OCI-LY7 (cell line): ENCODE data around the gene KCNG1. TPM values are rescaled to one million over a fixed set of nuclear protein-coding genes. Genes with fewer than 3 reads are reported as not detected.

Experiments
- BruUV-seq: library from RNA; stranded (reverse); fragments of 400-500 nt; replicated peaks from 2 replicates; lab custom pipeline; 2021; lab: Mats Ljungman, UMichigan
- CTCF ChIA-PET: fragments of 300-600 bp; sonication (Branson Sonifier 250); formaldehyde crosslinking; loops from one replicate; lab custom pipeline; 2022; ENCODE audit warnings: antibody characterized with exemption; ENCODE audit not compliant: unreplicated experiment; lab: Charles Lee
- POLR2A ChIA-PET: fragments of 300-600 bp; sonication (Branson Sonifier 250); formaldehyde crosslinking; loops from one replicate; lab custom pipeline; 2022; ENCODE audit warnings: antibody characterized with exemption; lab: Charles Lee
- DNase-seq: peaks from one replicate; pipeline ENCODE4 v3.0.0-alpha.2; 2015; ENCODE audit warnings: low spot score
- H2AFZ ChIP-seq: fragments of 200-600 bp; sonication (generic), shearing (Covaris generic); 2 replicates; pipeline ENCODE4 v1.6.1; 2014; ENCODE audit warnings: mild to moderate bottlenecking, antibody characterized with exemption, low read length, moderate library complexity
- H3K27ac ChIP-seq: fragments of 200-600 bp; sonication (generic); 2 replicates; pipeline ENCODE4 v1.5.1; 2014; ENCODE audit warnings: mixed run types, low read depth, mild to moderate bottlenecking, moderate library complexity, low read length, inconsistent platforms; ENCODE audit not compliant: poor library complexity, severe bottlenecking
- H3K36me3 ChIP-seq: fragments of 200-600 bp; sonication (generic); 2 replicates; pipeline ENCODE4 v1.6.1; 2014; ENCODE audit warnings: mild to moderate bottlenecking, antibody characterized with exemption, low read length, moderate library complexity, mixed read lengths; ENCODE audit not compliant: insufficient read depth
- H3K4me1 ChIP-seq: fragments of 200-600 bp; sonication (generic); 2 replicates; pipeline ENCODE4 v1.5.1; 2014; ENCODE audit warnings: mild to moderate bottlenecking, low read length; ENCODE audit not compliant: insufficient read depth, poor library complexity, severe bottlenecking
- H3K4me2 ChIP-seq: fragments of 200-600 bp; sonication (generic); 2 replicates; pipeline ENCODE4 v1.6.1; 2014; ENCODE audit warnings: mild to moderate bottlenecking, low read length
- H3K4me3 ChIP-seq: fragments of 200-600 bp; sonication (generic); 2 replicates; pipeline ENCODE4 v1.5.1; 2014; ENCODE audit warnings: mild to moderate bottlenecking, low read depth, low read length; ENCODE audit not compliant: poor library complexity, severe bottlenecking
- H3K79me2 ChIP-seq: fragments of 200-600 bp; sonication (generic); 2 replicates; pipeline ENCODE4 v1.6.1; 2016; ENCODE audit warnings: low read depth, mild to moderate bottlenecking, low read length, moderate library complexity, mixed read lengths; ENCODE audit not compliant: insufficient read depth
- H3K9me2 ChIP-seq: fragments of 200-600 bp; sonication (generic); 2 replicates; pipeline ENCODE4 v1.6.1; 2016; ENCODE audit warnings: mild to moderate bottlenecking, low read length, mixed read lengths; ENCODE audit not compliant: insufficient read depth
- H3K9me3 ChIP-seq: fragments of 200-600 bp; sonication (generic); 2 replicates; pipeline ENCODE4 v1.6.1; 2014; ENCODE audit warnings: mild to moderate bottlenecking, mixed run types, low read length, mixed read lengths
- H4K20me1 ChIP-seq: fragments of 200-600 bp; sonication (generic); 2 replicates; pipeline ENCODE4 v1.6.1; 2014; ENCODE audit warnings: mild to moderate bottlenecking, antibody characterized with exemption, low read length, moderate library complexity, mixed read lengths; ENCODE audit not compliant: insufficient read depth
- EZH2phosphoT487 ChIP-seq: fragments of 200-600 bp; sonication (generic); IDR thresholded peaks from 2 replicates; pipeline ENCODE4 v1.6.1; 2018; ENCODE audit warnings: low read depth, borderline replicate concordance, mild to moderate bottlenecking, mixed run types, antibody characterized with exemption, low read length, moderate library complexity, mixed read lengths
- intact Hi-C: fragments of 100-400 bp; cut with micrococcal nuclease; formaldehyde crosslinking; loops from one replicate; pipeline ENCODE4 v1.10.0; 2022; ENCODE audit not compliant: unreplicated experiment
- total RNA-seq, 2 experiments: library from RNA; depleted of rRNA in 1 of 2; stranded (reverse); fragments of >200 nt in 1 of 2; shearing (Covaris generic) in 1 of 2; gene quantifications; 2 replicates each; pipeline ENCODE4 v1.2.3, GENCODE V29; 2014 to 2022
- TF ChIP-seq, protein P1 (sequence below): fragments of 200-600 bp; sonication (generic); conservative IDR thresholded peaks from 2 replicates; pipeline ENCODE4 v1.5.1; 2014; ENCODE audit warnings: mild to moderate bottlenecking, antibody characterized with exemption, low read length, moderate library complexity, mixed read lengths

KCNG1 gene
- total RNA-seq, 2 experiments from 2014 or later = not detected

DNA sequence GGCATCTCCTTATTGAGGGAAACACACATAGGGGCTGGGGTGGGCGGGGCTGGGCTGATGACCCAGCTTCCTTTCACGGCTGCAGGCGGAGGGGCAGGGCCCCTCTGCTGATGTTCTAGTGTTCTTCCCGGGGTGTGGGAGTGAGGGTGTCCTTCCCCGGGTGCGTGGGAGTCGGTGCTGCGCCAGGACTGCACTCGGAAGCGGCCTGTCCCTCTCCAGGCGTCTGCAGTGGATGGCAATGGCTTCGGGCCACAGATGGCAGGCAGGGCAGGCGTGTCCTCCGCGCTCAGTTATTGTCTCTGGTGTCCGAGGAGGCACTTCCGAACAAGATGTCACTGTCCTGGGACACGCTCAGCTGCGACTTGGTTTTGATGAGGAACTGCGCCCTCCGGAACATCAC is 19.2 kb downstream of the KCNG1 start:
- Histone ChIP-seq H3K4me3 (no peak overlapping the region), H3K79me2 (no peaks in the 10 kb centered on the region), H3K36me3 (no peaks in the 10 kb centered on the region), H3K4me2 (no peak overlapping the region), H3K9me2 (no peaks in the 10 kb centered on the region), H4K20me1 (no peaks in the 10 kb centered on the region), H3K4me1 (no peaks in the 10 kb centered on the region), H3K27ac (no peak overlapping the region), H3K9me3 (no peaks in the 10 kb centered on the region), H2AFZ (no peak overlapping the region)
- CTCF ChIA-PET = no interaction called here
- intact Hi-C loops = no loop called here
- POLR2A ChIA-PET = no interaction called here
- TF ChIP-seq, protein P1, sequence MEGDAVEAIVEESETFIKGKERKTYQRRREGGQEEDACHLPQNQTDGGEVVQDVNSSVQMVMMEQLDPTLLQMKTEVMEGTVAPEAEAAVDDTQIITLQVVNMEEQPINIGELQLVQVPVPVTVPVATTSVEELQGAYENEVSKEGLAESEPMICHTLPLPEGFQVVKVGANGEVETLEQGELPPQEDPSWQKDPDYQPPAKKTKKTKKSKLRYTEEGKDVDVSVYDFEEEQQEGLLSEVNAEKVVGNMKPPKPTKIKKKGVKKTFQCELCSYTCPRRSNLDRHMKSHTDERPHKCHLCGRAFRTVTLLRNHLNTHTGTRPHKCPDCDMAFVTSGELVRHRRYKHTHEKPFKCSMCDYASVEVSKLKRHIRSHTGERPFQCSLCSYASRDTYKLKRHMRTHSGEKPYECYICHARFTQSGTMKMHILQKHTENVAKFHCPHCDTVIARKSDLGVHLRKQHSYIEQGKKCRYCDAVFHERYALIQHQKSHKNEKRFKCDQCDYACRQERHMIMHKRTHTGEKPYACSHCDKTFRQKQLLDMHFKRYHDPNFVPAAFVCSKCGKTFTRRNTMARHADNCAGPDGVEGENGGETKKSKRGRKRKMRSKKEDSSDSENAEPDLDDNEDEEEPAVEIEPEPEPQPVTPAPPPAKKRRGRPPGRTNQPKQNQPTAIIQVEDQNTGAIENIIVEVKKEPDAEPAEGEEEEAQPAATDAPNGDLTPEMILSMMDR = no peak
- no peak for TF ChIP-seq EZH2phosphoT487
- BruUV-seq = no TSS peak
- no peak for DNase-seq

DNA sequence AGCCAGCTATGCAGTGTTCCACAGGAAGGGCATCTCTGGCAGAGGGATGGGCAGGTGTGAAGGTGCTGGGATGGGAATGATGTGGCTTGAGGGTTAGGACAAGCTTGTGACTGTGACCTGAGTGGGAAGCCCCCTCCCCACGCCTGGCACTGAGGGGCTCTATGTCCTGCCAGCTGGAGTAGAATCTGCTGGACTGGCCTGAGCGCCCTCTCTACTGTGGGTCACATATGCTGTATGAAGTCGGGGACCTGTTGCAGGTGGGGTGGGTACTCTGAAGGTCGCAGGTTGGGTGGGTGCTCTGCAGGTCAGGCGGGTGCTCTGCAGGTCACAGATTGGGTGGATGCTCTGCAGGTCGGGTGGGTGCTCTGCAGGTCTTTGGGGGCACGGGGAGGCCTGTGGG is 20.3 kb downstream of the KCNG1 start:
- H3K9me2 ChIP-seq = no peaks in the 10 kb centered on the region
- no peaks in the 10 kb centered on the region for H3K79me2 ChIP-seq
- H3K4me1 ChIP-seq = no peaks in the 10 kb centered on the region
- intact Hi-C loops = no loop called here
- no peak overlapping the region for H3K4me3 ChIP-seq
- no peak overlapping the region for H3K27ac ChIP-seq
- ChIA-PET POLR2A (no interaction called here), CTCF (no interaction called here)
- H4K20me1 ChIP-seq = no peaks in the 10 kb centered on the region
- no TSS peak for BruUV-seq
- H3K4me2 ChIP-seq = no peak overlapping the region
- H2AFZ ChIP-seq = no peak overlapping the region
- TF ChIP-seq, protein P1 = no peak
- no peak for TF ChIP-seq EZH2phosphoT487
- DNase-seq = no peak
- H3K9me3 ChIP-seq = no peaks in the 10 kb centered on the region
- no peaks in the 10 kb centered on the region for H3K36me3 ChIP-seq

DNA sequence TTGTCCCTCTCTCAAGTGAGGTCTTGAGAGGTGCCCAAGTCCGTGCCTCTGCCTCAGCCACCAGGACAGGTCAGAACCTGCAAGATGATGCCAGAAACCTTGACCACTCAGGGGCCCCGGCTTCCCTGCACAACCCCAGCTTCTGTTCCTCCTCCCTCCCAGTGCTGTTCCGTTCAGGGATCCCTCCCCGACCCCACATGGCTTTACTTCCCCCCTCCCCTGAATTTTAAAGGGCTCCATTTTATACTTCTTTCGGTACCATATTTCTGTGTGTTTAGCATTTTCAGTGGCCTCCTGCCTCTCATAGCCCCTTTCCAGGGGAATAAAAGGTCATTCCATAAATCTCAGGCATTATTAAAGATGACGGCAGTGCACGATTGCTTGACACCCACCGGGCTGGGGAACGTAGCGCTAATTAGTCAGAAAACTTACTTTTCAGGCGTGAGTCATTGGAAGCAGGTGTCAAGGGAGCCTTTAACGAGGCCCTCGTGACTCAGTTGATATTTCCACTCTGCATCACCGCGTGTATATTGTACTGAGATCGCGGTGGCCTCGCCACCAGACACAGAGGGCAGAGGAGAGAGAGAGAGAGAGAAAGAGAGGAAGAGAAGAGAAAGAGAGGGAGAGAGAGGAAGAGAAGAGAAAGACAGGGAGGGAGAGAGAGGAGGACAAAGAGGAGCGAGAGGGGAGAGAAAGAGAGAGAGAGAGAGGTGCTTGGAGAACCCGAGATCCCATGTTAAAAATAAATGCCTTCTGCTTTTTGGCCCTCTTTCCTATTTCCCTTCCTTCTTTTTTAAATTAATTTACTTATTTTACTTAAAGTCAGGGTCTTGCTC is 21.3 kb downstream of the KCNG1 start:
- Histone ChIP-seq H3K9me3 (no peaks in the 10 kb centered on the region), H3K4me2 (no peak overlapping the region), H4K20me1 (no peaks in the 10 kb centered on the region), H3K4me1 (no peaks in the 10 kb centered on the region), H2AFZ (no peak overlapping the region), H3K36me3 (no peaks in the 10 kb centered on the region), H3K9me2 (no peaks in the 10 kb centered on the region), H3K27ac (no peak overlapping the region), H3K79me2 (no peaks in the 10 kb centered on the region), H3K4me3 (no peak overlapping the region)
- CTCF ChIA-PET = no interaction called here
- TF ChIP-seq, protein P1 = no peak
- no peak for TF ChIP-seq EZH2phosphoT487
- POLR2A ChIA-PET = no interaction called here
- intact Hi-C loops = no loop called here
- BruUV-seq = no TSS peak
- no peak for DNase-seq
